ENCODE data around the gene BNIP3. TPM values are rescaled to one million over a fixed set of nuclear protein-coding genes. Genes with fewer than 3 reads are reported as not detected.
"Not testable (repeated sequence)": the region's sequence is repeated elsewhere in the genome, so short reads cannot be mapped to it uniquely, and the experiment has no call there.

Gene BNIP3
- total RNA-seq, 2 donors from 2014 or later: 102 to 362 TPM

DNA sequence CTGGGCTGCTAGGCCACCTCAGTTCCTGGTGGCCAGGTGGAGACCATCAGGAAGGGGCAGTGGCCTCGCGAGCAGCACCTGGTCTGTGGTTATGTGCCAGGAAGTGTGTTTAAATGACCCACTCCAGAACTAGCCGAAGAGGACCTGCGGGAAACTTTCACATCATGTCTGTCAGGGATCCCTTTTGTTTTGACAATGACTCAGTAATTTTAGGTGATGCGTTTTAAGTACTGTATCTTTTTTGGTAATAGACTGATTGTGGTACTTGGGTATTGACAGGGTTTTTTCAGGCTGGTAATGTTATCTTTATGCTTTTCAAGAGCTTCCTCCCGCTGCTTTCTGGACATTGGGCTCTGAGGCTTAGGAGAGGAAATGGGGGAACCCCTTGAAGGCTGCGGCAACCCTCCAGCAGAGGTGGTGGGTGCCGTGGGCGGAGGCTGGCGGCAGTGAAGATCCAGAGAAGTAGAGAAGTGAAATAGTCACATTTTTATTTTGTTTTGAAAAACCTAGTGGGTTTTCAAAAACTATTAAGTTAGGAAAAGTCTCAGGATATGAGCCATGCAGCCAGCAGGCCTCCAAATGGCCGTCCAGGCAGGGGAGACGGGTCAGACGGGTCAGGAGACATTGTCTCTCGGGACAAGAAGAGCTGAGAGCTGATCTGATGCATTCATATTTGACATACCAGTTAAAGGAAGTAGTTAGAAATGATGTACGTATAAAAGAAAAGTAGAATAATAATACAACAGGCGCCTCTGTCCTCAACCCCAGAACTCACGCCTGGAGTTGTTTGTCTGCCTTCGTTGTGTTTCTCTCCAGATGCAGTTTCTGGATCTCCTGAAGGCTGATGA is 53.3 kb downstream of the BNIP3 start:
- H3K4me3 Mint-ChIP-seq: peak overlapping the region; percentile 69
- H3K4me1 Mint-ChIP-seq: peaks cover 51% of the 10 kb centered on the region
- no peaks in the 10 kb centered on the region for H3K9me3 Mint-ChIP-seq
- peak; percentile 93 for ATAC-seq (replicated peaks)
- no peaks in the 10 kb centered on the region for H3K27me3 Mint-ChIP-seq
- peak overlapping the region; percentile 89 for H3K27ac Mint-ChIP-seq
- H3K36me3 Mint-ChIP-seq (ENCODE audit: low read depth): peaks cover 49% of the 10 kb centered on the region

DNA sequence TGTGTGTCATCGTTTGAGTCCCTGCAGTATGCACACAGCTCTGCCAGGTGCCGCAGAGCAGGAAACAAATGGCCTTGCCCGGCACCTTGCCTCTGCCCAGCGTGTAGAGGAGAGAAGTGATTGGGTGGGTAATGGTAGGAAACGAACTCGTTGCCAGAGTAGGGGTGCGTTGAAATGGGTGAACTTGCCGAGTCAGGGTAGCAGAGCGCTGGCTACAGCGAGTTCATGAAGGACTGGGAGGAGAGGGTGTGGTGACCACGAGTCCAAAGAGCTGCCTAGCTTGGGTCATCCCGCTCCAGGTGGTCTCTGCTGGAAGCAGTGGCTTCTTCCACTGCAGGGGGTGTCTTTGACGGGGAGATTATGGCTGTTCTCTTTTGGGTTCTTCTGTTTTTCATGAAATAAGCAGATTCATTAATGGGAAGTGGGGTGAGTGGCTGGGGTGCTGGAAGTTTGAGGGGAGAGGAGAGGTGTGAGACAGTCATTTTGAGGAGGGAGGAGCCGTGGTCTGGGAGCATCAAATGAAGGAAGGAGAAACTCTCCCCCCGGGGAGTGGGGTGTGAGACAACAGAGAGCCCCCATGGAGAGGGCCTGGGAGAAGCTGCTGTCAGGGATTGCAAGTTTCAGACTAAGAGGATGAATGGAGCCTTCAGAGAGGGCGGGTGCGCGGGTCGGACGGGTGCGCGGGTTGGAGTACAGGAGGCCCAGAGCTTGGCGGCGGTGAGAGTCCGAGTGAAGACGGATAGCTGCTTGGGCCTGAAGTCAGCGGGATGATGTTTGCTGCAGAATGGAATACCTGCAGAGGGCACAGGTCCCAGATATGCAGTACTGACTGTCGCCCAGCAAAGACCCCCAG is 54.8 kb downstream of the BNIP3 start:
- Mint-ChIP-seq H3K27me3 (no peaks in the 10 kb centered on the region), H3K4me1 (peaks cover 57% of the 10 kb centered on the region), H3K27ac (peak overlapping the region; percentile 13), H3K4me3 (peak overlapping the region; percentile 69), H3K9me3 (no peaks in the 10 kb centered on the region), H3K36me3 (ENCODE audit: low read depth) (peaks cover 54% of the 10 kb centered on the region)
- ATAC-seq (replicated peaks): no peak

DNA sequence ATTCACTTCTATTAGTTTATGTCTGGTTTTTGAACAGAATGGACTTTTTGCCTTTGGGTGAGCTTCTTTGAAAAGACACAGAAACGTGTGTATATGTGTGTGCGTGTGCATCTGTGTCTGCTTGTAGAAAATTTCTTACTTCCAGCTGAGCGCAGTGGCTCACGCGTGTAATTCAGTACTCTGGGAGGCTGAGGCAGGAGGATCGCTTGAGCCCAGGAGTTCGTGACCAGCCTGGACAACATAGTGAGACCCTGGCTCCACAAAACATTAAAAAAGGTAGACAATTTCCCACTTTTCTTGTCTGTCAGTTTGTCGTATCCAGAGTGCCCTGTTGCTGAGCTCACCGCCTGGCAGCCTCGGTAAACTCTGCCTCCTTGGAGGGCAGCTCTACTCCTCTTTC is 55.5 kb downstream of the BNIP3 start:
- no peak overlapping the region for H3K27ac Mint-ChIP-seq
- H3K9me3 Mint-ChIP-seq: no peaks in the 10 kb centered on the region
- peak overlapping the region; percentile 69 for H3K4me3 Mint-ChIP-seq
- H3K36me3 Mint-ChIP-seq (ENCODE audit: low read depth): peaks cover 61% of the 10 kb centered on the region
- ATAC-seq (replicated peaks): no peak
- H3K27me3 Mint-ChIP-seq: no peaks in the 10 kb centered on the region
- peaks cover 61% of the 10 kb centered on the region for H3K4me1 Mint-ChIP-seq

DNA sequence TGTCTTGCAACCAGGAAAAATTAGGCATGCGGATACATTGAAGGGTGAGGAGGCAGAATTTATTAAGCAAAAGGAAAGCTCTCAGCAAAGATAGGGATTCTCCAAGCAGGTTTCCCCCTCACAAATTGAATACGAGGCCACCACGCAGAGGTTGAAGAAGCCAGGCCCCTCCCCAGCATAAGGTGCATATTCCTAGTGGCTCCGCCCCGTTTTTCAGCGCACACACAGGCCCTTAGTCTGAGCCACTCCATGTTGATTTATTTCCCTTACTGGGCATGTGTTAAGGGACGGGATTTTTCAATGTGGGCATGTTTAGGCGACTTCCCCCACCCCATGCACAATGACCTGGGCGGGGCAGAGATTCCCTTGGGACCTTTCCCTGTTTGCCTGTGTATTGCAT is 56.0 kb downstream of the BNIP3 start:
- Mint-ChIP-seq H3K4me3 (no peak overlapping the region), H3K9me3 (no peaks in the 10 kb centered on the region), H3K36me3 (ENCODE audit: low read depth) (peaks cover 62% of the 10 kb centered on the region), H3K27ac (no peak overlapping the region), H3K4me1 (peaks cover 64% of the 10 kb centered on the region), H3K27me3 (no peaks in the 10 kb centered on the region)
- ATAC-seq (replicated peaks): no peak

DNA sequence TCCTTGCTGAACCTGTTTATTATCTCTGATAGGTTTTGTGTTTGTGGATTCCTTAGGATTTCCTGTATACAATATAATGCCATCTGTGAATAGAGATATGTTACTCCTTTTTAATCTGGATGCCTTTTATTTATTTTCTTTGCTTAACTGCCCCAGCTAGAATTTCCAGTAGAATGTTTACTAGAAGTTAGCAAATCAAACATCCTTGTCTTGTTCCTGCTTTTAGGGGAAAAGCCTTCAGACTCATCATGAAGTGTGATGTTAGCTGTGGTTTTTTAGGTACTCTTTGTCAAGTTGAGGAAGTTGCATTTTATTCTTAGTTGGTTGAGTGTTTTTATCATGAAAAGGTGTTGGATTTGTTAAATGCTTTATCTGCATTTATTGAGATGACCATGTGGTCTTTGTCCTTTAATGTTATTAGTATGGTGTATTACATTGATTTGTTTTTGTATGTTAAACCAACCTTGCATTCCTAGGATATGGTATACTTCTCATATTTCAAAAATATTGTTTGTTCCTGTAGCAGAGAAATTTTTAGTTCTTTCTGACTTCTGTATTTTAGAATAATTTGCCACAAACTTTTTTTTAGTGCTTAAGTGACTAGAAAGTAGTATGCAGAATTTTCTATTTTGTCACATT is 56.6 kb downstream of the BNIP3 start:
- Mint-ChIP-seq H3K36me3 (ENCODE audit: low read depth) (peaks cover 62% of the 10 kb centered on the region), H3K4me3 (peak overlapping the region; percentile 27), H3K9me3 (peaks cover 3% of the 10 kb centered on the region), H3K27ac (peak overlapping the region; percentile 15), H3K27me3 (no peaks in the 10 kb centered on the region), H3K4me1 (peaks cover 64% of the 10 kb centered on the region)
- no peak for ATAC-seq (replicated peaks)

DNA sequence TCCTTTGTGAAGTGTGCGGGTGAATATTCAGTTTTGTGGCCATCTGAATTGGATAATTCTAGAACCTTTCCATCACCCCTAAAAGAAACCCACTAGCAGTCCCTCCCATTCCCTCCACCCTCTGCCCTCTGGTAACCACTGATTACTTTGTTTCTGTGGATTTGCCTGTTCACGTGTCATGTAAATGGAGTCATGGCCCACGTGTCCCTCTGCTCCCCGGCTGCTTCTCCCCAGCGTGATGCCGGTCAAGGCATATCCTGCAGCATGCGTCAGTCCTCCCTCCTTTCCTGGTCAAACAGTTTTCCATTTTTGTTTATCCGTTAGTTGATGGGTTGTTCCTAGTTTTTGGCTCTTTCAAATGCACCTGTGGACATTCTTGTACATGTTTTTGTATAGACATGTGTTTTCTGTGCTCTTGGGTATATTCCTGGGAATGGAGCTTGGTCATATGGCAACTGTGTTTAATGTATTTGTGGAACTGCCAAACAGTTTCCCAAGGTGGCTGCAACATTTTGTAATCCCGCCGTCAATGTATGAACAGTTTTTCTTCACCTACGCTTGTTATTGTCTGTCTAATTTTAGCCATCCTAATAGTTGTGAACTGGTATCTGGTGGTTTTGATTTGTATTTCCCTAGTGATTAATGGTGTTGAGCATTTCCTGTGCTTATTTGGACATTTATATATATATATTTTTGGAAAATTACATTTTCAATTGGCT is 58.5 kb downstream of the BNIP3 start:
- Mint-ChIP-seq H3K4me3 (no peak overlapping the region), H3K36me3 (ENCODE audit: low read depth) (peaks cover 63% of the 10 kb centered on the region), H3K27ac (no peak overlapping the region), H3K27me3 (no peaks in the 10 kb centered on the region), H3K9me3 (peaks cover 11% of the 10 kb centered on the region), H3K4me1 (peaks cover 64% of the 10 kb centered on the region)
- no peak for ATAC-seq (replicated peaks)

DNA sequence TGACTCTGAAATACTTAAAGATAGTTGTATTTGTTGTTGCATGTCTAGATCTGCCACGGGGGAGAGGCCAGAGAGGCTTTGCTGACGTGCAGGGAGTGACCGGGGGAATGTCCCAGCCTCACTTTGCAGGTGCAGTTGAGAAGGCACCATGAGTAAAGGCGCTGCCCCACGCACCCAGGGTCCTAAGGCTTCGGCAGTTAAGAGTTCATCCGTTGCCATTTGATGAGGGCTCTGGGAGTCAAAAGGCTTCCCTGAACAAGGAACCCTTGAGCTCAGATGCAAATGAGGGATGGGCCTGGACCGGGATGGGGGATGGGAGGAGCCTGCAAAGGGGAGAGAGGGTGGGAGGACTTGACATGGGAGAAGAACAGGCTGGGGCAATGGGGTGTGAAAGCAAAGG is 60.5 kb downstream of the BNIP3 start:
- Mint-ChIP-seq H3K27ac (peak overlapping the region; percentile 54), H3K36me3 (ENCODE audit: low read depth) (peaks cover 67% of the 10 kb centered on the region), H3K9me3 (peaks cover 14% of the 10 kb centered on the region), H3K27me3 (no peaks in the 10 kb centered on the region), H3K4me3 (no peak overlapping the region), H3K4me1 (peaks cover 56% of the 10 kb centered on the region)
- no peak for ATAC-seq (replicated peaks)

DNA sequence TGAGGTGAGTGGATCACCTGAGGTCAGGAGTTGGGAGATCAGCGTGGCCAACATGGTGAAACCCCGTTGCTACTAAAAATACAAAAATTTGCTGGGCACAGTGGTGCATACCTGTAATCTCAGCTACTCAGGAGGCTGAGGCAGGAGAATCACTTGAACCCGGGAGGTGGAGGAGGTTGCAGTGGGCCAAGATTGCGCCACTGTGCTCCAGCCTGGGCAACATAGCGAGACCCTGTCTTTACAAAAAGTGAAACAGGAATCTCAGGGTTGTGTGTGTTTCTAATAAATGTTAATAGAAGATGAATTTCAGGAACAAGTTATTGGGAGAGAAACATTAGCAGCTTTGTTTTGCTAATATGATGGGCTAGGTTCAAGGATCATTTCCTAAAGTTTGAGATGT is 61.0 kb downstream of the BNIP3 start:
- H3K9me3 Mint-ChIP-seq: peaks cover 14% of the 10 kb centered on the region

DNA sequence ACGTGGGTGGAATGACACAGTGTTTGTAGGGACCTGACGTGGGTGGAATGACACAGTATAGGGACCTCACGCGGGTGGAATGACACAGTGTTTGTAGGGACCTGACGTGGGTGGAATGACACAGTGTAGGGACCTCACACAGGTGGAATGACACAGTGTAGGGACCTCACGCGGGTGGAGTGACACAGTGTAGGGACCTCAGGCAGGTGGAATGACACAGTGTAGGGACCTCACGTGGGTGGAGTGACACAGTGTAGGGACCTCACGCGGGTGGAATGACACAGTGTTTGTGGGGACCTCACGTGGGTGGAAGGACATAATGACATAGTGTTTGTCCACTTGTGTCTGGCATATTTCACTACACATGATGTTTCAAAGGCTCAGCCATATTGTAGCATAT is 61.6 kb downstream of the BNIP3 start:
- Mint-ChIP-seq H3K27ac (peak overlapping the region; percentile 91), H3K36me3 (ENCODE audit: low read depth) (peaks cover 68% of the 10 kb centered on the region), H3K4me3 (peak overlapping the region; percentile 22), H3K27me3 (no peaks in the 10 kb centered on the region), H3K9me3 (peaks cover 14% of the 10 kb centered on the region), H3K4me1 (peaks cover 58% of the 10 kb centered on the region)
- peak; percentile 71 for ATAC-seq (replicated peaks)

More for the DNA sequence above, 61.0 kb downstream of the BNIP3 start:
- ATAC-seq (replicated peaks): no peak
- H3K27me3 Mint-ChIP-seq: no peaks in the 10 kb centered on the region
- H3K4me3 Mint-ChIP-seq: peak overlapping the region; percentile 22
- H3K4me1 Mint-ChIP-seq: peaks cover 58% of the 10 kb centered on the region
- peaks cover 72% of the 10 kb centered on the region for H3K36me3 Mint-ChIP-seq (ENCODE audit: low read depth)
- H3K27ac Mint-ChIP-seq: peak overlapping the region; percentile 91

DNA sequence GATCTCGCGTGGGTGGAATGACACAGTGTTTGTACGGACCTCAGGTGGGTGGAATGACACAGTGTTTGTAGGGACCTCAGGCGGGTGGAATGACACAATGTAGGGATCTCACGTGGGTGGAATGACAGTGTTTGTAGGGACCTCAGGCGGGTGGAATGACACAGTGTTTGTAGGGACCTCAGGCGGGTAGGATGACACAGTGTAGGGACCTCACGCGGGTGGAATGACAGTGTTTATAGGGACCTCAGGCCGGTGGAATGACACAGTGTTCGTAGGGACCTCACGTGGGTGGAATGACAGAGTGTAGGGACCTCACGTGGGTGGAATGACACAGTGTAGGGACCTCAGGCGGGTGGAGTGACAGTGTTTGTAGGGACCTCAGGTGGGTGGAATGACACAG is 62.3 kb downstream of the BNIP3 start:
- H3K36me3 Mint-ChIP-seq (ENCODE audit: low read depth): peaks cover 66% of the 10 kb centered on the region
- peaks cover 55% of the 10 kb centered on the region for H3K4me1 Mint-ChIP-seq
- H3K4me3 Mint-ChIP-seq: peak overlapping the region; percentile 22
- H3K27ac Mint-ChIP-seq: peak overlapping the region; percentile 91
- peaks cover 14% of the 10 kb centered on the region for H3K9me3 Mint-ChIP-seq
- ATAC-seq (replicated peaks); H3K27me3 Mint-ChIP-seq: not testable (repeated sequence)

Other genes with a start within 250 kb of the BNIP3 start
- 10 to 100 TPM; 31.6 to 46.4 TPM for gene PPP2R2D, start 80.9 kb downstream of the BNIP3 start, total RNA-seq
- gene JAKMIP3, start 84.0 kb upstream of the BNIP3 start, total RNA-seq: 1 to 10 TPM in 1 of 2 donors, under 1 TPM in 1; 0.26 to 1.2 TPM
- gene DPYSL4, start 205.0 kb upstream of the BNIP3 start, total RNA-seq: 10 to 100 TPM; 14.3 to 23.5 TPM

All from activated T-helper 17 cell treated with anti-CD3 and anti-CD28 coated beads, Interleukin-2, amount 50 U/mL, for 72 hours (primary cell).